NB4 (cell line): ENCODE data around the gene OR2T10.
"Not testable (repeated sequence)": the region's sequence is repeated elsewhere in the genome, so short reads cannot be mapped to it uniquely, and the experiment has no call there.

Experiments
- MYC ChIP-seq: IDR thresholded peaks from 2 replicates; pipeline ENCODE4 v1.6.1; 2011; ENCODE audit warnings: low read depth, low read length
- POLR2A ChIP-seq: IDR thresholded peaks from 2 replicates; pipeline ENCODE4 v1.6.1; 2011; ENCODE audit warnings: mild to moderate bottlenecking; ENCODE audit not compliant: insufficient read length; ENCODE audit errors: extremely low read depth
- TF ChIP-seq, protein P1 (sequence below): IDR thresholded peaks from one replicate; pipeline ENCODE4 v1.5.1; 2012; ENCODE audit warnings: low read depth, low read length
- TF ChIP-seq, protein P2 (sequence below): IDR thresholded peaks from 2 replicates; pipeline ENCODE4 v1.6.1; 2011; ENCODE audit warnings: low read depth, low read length

- not testable (repeated sequence) for TF ChIP-seq POLR2A, MYC
- TF ChIP-seq, protein P1, sequence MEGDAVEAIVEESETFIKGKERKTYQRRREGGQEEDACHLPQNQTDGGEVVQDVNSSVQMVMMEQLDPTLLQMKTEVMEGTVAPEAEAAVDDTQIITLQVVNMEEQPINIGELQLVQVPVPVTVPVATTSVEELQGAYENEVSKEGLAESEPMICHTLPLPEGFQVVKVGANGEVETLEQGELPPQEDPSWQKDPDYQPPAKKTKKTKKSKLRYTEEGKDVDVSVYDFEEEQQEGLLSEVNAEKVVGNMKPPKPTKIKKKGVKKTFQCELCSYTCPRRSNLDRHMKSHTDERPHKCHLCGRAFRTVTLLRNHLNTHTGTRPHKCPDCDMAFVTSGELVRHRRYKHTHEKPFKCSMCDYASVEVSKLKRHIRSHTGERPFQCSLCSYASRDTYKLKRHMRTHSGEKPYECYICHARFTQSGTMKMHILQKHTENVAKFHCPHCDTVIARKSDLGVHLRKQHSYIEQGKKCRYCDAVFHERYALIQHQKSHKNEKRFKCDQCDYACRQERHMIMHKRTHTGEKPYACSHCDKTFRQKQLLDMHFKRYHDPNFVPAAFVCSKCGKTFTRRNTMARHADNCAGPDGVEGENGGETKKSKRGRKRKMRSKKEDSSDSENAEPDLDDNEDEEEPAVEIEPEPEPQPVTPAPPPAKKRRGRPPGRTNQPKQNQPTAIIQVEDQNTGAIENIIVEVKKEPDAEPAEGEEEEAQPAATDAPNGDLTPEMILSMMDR, result not testable (repeated sequence)
- TF ChIP-seq, protein P2, sequence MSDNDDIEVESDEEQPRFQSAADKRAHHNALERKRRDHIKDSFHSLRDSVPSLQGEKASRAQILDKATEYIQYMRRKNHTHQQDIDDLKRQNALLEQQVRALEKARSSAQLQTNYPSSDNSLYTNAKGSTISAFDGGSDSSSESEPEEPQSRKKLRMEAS, result not testable (repeated sequence)
These were observed 37.5 kb upstream of the OR2T10 start, which contains the start of gene OR2T11 for GRCh38 chr1:248634991-248635390.
